GM18907 (cell line): ENCODE measurements around the gene ARHGAP21.
"Not testable (repeated sequence)": the region's sequence is repeated elsewhere in the genome, so short reads cannot be mapped to it uniquely, and the experiment has no call there.

ENCODE experiments used
- ATAC-seq: cut with Tn5 transposase; IDR thresholded peaks from one replicate; pipeline ENCODE4 v1.9.1; 2021; ENCODE audit warnings: mild to moderate bottlenecking, moderate library complexity; ENCODE audit not compliant: unreplicated experiment

The ARHGAP21 gene

DNA sequence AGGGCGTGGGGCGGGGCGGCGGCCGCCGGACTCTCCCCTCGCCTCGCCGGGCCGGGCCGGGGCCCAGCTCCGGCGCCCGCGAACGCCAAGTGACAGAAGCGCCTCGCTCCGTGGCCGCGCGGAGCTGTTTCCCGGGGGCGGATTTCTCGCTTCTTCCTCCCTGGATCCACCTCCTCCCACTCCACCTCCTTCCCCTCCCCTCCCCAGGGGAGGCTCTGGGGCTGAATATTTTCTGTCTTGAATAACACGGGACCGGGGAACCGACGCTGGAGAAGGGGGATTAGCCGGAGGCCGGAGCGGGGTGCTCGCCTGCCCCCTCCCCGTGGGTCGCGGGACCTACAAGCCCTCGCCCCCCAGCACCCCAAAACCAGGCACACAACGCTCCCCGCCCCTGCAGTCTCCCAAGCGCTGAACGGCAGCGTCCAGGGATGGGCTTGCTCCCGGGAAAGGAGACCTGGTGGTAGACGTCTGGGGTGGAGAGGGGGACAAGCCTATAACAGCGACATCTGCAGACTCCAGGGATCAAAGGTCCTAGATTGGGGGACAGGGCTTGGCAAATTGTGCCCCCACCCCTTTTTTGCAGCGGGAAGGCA lies at the start of gene ARHGAP21:
Gene ARHGAP21 (minus strand): TSS at position 100 of the 593 bp plus-strand sequence. CDS start 1,988 bp downstream, outside the sequence.
- ATAC-seq: peak; percentile 8

DNA sequence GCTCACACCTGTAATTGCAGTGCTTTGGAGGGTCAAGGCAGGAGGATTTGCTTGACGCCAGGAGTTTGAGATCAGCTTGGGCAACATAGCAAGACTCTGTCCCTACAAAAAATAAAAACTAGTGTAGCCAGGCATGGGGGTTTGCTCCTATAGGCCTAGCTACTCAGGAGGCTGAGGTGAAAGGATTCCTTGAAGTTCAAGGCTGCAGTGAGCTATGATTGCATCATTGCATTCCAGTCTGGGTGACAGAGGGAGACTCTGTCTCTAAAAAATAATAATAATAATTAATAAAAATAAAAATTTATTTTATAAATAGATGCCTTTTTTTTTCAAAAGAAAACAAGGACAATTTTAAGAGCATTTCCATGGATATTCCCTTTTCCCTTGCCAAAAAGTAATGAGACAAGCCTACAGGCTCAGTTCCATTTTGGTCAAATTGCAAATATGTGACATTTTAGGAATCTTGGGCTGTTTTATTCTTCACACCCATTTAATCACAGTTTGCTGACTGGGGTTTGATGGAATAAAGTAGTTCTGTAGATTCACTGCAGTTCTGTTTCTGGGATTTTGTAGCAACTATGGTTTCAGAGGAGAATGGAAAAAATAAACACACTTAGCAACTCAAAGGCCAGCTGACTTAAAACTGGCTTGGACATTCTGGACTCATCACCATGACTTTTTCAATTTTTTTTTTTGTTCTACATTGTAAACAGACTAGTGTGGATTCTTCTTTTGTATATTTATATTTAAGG lies 48.4 kb upstream of the ARHGAP21 start:
- ATAC-seq: no peak

DNA sequence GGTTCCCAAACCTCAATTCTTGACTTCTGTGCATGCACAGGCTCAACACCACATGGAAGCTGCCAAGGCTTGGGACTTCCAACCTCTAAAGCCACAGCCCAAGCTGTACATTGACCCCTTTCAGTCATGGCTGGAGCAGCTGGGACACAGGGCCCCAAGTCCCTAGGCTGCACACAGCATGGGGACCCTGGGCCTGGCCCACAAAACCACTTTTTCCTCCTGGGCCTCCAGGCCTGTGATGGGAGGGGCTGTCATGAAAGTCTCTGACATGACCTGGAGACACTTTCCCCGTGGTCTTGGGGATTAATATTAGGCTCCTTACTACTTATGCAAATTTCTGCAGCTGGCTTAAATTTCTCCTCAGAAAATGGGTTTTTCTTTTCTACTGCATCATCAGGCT lies 41.3 kb upstream of the ARHGAP21 start:
- ATAC-seq: not testable (repeated sequence)

DNA sequence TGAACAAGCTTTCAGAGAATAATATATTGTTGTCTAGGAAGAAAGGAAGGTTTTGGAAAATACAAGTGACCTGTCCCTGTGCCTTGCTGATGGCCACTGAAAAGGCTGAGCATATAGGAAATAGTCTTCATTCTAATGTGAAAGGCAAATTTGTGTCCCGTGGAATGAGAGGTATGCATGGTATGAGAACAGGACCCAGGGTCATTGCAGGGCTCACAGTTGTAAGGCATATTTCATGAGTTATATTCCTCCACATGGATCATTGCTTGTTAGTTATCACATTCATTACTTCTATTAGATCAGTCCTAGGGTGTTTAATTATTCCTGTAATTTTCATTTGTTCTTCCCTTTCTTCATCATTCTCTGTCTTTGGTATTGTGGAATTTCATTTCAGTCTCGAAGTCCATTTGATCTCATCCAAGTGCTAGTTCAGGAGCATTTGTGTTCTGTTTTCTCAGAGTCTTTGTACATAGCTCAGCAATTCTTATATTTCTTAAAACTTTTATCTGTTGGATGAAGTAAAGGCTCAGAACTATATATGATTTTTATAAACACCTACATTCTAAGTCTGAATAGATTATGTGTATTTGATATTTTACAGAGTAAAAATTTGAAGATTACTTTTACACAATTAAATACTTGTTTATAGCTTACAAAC lies 39.4 kb upstream of the ARHGAP21 start:
- ATAC-seq: no peak

DNA sequence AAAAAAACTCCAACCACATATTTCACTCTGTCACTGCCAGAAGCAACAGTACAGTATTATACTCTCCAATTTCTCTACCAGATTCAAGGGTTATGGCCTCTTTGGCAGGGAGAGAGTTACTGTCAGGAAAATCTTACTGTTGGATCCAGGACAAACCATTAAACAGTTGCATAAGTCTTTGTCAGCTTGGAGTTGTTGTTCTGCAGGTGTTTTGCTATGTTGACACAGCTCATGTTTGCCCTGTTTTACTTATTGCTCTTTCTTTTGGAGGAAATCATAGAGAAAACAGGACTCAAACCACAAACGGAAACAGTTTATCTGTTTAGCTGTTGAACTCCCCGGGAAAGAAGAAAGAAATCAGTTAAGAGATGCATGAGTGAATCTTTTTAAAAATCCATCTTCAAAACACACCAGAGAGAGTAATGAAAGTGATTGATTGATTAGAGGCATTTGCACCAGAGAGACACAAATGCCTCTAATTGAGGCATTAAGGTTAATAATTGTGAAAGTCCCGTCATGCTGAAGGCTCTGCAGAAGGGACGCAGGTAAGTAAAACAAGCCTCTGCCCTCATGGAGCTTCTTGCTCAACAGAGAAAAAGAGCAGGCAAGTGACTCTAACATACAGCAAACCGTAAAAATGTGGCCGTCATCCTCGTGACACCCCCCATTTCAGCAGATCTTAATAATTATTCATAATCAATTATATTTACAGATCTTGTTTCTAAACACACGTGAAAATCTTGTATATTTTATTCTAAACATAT lies 38.7 kb upstream of the ARHGAP21 start:
- no peak for ATAC-seq

DNA sequence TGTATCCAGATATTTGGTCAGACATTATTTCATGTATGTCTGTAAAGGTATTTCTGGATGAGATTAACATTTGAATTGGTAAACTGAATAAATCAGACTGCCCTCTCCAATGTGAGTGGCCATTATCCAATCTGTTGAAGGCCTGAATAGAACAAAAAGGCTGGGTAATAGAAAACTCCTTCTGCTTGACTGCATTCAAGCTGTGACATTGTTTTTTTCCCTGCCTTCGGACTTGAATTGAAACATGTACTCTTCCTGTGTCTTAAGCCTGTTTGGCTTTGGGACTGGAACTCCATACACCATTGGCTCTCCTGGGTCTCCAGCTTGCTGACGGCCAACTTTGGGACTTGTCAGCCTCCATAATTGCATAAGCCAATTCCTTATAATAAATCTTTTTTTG lies 36.0 kb upstream of the ARHGAP21 start:
- no peak for ATAC-seq

DNA sequence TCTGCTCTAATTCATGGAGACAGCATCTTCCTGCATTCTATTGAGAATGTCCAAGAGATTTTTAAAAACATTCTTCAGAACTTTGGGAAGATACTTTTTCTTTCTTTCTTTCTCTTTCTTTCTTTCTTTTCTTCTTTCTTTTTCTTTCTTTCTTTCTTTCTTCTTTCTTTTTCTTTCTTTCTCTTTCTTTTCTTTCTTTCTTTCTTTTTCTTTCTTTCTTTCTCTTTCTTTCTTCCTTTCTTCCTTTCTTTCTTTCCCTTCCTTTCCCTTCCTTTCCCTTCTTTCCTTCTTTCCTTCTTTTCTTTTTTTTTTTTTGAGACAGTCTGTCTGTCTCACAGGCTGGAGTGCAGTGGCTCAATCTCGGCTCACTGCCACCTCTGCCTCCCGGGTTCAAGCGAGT lies 34.6 kb upstream of the ARHGAP21 start:
- not testable (repeated sequence) for ATAC-seq

DNA sequence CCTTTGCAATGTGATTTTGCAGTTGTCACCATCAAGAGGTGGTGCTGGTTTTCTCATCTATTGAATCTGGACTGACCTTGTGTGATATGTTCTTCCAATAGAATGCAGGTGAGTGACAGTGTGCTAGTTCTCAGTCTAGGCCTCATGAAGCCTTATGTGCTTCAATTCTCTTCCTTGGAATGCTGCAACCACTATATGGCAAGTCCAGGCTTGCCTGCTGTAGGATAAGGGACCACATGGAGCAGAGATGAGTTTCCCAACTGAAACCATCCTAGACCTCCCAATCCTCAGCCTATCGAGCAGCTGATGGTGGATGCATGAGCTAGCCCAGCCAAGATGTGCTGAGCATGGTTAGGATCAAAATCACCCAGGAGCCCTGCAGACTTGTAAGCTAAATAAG lies 32.6 kb upstream of the ARHGAP21 start:
- ATAC-seq: no peak

DNA sequence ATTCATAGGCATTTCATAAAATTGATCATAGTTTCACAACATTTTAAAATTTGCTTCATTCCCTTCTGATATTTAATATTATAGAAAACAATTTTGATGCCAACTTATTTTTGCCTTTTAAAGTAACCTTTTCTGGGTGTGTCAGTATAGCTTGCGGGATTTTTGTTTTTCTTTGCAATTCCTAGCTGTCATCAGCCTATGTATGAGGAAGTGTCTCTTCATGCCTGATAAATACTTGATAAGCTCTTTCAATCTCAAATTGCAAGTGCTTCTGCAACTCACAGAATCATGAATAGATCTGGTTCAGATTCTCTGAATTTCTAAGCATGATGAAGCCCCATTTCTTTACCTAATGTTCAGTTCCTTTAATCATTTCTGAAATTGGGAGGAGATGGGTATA lies 28.0 kb upstream of the ARHGAP21 start:
- no peak for ATAC-seq

DNA sequence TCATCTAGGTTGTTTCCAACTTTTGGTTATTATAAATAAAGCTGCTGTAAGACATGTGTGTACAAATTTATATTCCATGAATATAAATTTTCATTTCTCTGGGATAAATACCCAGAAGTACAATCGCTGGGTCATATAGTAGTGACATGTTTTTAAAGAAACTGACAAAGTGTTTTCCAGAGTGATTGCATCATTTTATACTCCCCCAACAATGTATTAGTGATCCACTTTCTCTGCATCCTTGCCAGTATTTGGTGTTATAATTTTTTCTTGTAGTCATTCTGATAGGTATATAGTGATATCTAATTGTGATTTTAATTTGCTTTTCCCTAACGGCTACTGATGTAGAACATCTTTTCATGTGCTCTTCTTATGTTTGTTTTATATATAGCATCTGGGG lies 27.0 kb upstream of the ARHGAP21 start:
- ATAC-seq: no peak

DNA sequence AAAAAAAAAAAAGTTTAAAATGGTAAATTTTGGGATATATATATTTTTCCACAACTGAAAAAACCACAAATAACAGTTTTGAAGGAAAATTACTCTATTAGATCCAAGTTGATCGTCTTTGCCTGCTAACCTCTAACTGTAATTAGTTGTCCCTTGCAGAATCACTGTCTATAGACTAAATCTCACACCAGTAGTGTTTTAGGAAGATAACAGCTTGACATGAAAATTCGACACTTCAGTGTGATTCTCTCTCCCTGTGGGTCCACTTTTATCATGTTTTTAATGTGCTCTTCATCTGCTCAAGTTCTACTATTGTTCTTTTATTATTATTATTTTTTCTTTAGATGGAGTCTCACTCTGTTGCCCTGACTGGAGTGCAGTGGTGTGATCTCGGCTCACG lies 24.5 kb upstream of the ARHGAP21 start:
- no peak for ATAC-seq

DNA sequence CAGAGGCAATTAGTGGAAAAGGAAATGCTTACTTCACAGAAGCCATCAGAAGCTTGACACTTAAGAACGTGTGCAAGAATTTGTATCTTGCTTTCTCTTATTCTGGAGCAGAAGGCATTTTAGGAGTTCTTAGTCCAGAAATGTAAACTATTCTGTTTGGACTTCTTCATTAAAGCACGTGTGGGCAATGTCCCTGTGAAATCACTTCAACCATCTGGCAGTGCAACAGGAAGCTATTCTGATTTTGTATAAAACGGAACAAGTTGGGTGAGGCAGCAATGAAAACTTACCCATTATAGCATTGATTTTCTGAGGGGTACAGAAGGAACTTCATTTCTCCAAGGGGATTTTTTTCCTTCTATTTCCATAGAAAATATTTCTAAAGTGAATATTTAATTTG lies 21.3 kb upstream of the ARHGAP21 start:
- no peak for ATAC-seq

DNA sequence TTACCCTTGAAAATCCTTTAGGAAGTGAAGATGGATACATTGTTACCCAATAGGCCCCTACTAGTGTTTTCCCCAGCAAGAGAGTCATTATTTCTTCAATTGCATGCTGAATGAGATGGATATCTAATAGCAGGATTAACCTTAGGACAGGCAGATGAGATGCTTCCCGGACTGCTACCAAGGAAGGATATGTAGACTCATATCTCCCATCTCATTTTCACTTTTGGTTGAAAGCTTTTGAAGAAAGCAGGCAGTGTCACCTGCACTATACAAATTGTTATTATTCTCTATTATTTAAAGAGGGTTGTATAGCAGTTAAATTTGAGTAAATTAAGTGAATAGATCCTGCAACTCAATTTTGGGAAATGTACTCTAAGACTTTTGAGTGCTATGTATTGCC lies 17.0 kb upstream of the ARHGAP21 start:
- ATAC-seq: no peak

DNA sequence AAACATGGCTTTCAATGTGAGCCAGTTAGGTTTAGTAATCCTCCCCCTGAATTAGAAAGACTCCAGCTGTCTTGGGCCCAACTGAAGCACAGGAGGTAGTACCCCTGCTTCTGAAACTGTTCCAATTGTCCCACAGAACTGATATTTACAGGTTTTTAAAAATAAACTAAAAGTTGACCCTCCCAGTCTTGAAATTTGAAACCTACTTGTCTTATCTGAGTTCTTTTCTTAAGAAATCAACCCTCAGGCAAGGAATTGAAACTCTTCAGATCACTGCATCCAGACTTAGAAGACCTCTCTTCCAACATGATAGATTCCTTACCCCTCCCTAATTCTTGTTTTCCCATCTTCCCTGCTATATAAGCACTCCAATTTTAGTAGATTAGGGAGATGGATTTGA lies 13.3 kb upstream of the ARHGAP21 start:
- no peak for ATAC-seq

DNA sequence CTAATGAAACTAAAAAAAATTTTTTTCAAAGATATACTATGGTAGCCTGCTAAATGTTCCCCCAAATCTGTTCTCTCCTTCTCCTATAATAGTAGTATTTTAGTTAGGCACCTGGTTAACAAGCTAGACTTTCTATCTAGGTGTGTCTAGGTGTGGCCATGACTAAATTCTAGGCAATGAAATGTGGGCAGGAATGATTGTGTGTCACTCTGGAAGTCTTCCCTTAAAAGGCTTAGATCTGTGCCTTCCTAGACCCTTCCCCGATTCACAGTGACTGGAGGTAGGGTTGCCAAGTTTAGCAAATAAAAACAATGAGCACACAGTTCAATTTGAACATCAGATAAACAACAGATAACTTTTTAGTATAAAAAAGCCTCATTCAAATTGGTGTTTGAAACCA lies 8.3 kb upstream of the ARHGAP21 start:
- no peak for ATAC-seq

DNA sequence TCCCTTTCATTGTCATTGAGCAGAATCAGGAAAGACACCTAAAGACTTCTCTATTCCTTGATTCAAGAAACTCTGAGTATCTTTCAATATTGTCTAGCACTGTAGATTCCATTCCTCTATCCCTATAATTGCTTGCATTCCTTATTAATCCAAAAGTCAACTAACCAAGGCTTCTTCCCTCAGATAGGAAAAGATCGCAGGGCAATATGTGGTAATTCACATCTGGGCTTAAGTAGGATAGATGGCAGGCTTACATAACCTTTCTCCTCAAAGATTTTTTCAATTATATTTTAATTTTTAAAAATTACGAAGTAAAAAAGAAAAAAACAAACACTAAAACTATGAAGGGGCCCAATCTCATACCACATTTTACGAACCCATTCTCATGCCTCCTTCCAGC lies 7.1 kb upstream of the ARHGAP21 start:
- no peak for ATAC-seq

DNA sequence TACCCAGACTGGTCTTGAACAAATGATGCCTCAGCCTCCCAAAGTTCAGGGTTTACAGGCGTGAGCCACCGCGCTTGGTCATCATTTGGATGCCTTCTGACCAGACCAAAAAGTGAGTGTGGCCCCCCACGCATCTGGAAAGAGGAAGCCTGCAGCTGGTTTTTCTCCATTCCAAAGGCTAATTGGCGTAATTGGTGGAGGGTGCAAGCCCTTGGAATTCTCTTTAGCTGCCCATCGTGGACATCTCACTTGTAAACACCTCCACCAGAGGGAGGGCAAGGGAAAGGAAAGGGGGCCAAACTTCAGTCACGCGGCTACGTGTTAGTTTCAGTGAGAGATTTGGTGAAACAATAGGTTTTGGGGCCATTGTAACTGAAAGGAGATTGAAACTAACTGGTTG lies 4.1 kb upstream of the ARHGAP21 start:
- ATAC-seq: no peak

DNA sequence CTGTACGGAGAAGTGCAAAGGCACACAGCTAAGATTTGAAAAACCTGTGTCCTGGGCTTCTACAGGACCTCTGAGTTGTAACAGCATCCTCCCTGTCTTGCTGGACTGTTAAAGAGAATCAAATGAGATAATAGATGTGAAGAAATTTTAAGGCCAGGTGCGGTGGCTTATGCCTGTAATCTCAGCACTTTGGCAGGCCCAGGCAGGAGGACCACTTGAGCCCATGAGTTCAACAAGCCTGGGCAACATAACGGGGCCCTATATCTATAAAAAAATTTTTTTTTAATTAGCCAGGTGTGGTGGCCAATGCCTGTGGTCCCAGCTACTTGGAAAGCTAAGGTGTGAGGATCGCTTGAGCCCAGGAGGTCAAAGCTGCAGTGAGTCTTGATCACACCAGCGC lies 2.9 kb upstream of the ARHGAP21 start:
- no peak for ATAC-seq

DNA sequence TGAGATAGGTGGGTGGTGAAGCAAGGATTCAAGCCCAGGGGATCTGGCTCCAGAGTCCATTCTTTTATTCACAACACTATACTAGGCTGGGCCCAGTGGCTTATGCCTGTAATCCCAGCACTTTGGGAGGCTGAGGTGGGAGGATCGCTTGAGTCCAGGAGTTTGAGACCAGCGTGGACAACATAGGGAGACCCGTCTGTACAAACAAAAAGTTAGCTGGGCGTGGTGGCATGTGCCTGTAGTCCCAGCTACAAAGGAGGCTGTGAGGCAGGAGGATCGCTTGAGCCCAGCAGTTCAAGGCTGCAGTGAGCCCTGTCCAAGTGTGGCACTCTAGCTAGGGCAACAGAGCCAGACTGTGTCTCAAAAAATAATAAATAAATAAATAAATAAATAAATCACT lies 2.3 kb upstream of the ARHGAP21 start:
- not testable (repeated sequence) for ATAC-seq

DNA sequence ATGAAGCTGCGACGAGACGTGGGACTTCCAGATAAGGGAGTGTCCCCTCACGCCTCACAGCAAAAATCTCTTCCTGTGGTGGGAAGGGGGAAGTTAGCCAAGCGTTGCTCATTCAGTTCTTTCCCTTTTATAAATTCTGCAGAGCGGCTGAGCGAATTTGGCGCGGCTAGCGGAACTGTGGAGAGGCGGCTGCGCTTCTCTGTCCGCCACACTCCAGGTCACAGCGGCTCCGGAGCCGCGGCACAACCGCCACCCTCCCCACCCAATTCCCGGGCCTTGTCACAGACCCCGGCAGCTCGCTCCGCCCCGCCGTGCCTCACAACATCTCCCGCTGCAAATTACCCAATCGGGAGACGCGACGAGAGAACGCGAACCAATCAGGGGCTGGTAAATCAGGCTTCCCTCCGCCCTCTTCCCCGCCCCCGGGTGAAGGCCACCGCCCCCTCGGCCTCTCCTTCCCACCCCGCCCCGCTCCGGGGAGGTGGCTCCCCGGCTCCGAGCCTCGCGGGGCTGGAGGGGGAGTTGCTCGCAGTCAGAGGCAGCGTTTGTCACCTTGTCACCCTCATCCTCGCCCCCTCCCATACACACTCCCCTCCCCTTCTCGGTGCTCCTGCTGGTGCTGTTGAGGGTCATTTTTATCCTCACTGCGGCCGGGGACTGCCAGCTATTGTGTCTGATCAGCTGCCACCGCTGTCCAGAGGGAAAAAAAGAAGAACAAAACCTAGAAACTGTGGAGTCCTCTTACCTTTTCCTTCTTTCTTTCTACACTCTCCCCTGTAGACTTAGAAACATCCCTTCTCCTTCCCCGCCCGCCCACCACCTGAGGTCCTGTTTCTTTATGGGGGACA lies 918 bp upstream of the ARHGAP21 start:
- ATAC-seq: peak; percentile 91

DNA sequence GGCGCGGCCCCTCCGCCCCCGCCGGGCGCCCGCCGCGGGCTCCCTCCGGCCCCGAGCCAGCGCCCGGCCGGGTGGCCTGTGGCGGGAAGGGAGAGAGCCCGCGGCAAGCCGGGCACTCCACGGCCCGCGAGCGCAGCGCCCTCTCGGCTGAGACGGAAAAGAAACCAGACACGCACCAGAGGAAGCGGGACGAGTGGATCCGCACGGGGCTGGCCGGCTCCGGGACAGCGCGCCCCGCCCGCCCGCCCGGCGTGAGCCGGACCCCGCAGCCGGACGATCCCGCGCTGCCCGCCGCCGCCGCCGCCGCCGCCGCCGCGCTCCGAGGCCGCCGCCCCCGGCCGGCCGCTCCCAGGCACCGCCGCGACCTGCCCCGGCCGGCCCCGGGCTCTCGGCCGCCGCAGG lies 300 bp downstream of the ARHGAP21 start:
- peak; percentile 35 for ATAC-seq
